GM12864 (cell line): ENCODE measurements around the gene WDR7.

ENCODE experiments used
- DNase-seq: peaks from one replicate; pipeline ENCODE4 v3.0.0-alpha.2; 2011; ENCODE audit warnings: low read depth
- H3K4me3 ChIP-seq: 2 replicates; pipeline ENCODE4 v1.5.1; 2011; ENCODE audit warnings: mild to moderate bottlenecking, low read depth, low read length, control low read depth
- TF ChIP-seq, protein P1 (sequence below): IDR thresholded peaks from 2 replicates; pipeline ENCODE4 v1.5.1; 2011; ENCODE audit warnings: low read depth, mild to moderate bottlenecking, moderate library complexity, low read length, control low read depth, inconsistent platforms; ENCODE audit errors: missing control alignments

The WDR7 gene

GRCh38 chr18:56812674-56813073, 161.5 kb downstream of the WDR7 start:
- TF ChIP-seq, protein P1, sequence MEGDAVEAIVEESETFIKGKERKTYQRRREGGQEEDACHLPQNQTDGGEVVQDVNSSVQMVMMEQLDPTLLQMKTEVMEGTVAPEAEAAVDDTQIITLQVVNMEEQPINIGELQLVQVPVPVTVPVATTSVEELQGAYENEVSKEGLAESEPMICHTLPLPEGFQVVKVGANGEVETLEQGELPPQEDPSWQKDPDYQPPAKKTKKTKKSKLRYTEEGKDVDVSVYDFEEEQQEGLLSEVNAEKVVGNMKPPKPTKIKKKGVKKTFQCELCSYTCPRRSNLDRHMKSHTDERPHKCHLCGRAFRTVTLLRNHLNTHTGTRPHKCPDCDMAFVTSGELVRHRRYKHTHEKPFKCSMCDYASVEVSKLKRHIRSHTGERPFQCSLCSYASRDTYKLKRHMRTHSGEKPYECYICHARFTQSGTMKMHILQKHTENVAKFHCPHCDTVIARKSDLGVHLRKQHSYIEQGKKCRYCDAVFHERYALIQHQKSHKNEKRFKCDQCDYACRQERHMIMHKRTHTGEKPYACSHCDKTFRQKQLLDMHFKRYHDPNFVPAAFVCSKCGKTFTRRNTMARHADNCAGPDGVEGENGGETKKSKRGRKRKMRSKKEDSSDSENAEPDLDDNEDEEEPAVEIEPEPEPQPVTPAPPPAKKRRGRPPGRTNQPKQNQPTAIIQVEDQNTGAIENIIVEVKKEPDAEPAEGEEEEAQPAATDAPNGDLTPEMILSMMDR: no peak

DNA sequence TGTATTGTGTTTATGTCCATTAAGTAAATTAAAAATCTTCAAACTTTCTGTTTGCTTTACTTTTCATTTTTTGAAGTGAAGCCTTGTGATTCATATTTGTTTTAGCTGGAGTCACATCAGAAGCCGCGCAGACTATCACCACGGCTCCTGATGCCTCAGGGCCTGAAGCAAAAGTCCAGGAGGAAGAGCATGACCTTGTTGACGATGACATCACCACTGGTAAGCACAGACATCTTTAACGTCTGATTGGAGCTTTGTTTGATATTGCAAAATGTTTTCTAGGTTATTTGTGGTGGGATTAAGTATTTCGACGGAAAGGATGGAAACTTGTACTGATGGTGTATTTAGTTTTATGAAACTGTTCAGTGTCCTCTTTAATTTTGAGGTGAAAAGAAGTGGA, 164.8 kb downstream of the WDR7 start:
- no peak for DNase-seq
- TF ChIP-seq, protein P1: no peak
- no peak overlapping the region for H3K4me3 ChIP-seq

More at GRCh38 chr18:56812674-56813073, 161.5 kb downstream of the WDR7 start:
- DNase-seq: no peak
- H3K4me3 ChIP-seq: no peak overlapping the region

DNA sequence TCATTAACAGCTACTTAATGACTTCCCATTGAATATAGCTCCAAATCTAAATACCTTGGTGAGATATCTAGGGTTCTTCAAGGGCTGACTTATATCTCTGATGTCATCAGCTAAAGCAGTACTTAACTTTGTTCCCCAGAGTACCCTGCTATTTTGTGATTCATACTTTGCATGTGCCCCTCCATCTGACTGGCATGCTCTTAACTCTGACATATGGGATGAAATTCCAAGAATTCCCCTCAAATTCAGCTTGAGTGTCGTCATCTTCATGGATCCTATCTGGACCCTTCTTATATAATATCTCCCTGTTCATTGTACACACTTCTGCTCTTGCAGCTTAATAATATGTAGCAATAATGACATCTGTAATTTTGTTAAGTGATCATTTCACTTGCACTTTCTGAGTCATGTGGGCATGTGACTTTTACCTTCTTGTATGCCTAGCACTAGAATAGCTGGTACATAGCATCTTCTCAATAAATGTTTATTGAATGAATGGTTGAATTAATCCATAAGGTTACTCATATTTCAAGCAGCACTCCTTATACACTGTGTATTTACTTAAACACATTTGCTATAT, 172.9 kb downstream of the WDR7 start:
- TF ChIP-seq, protein P1: no peak
- no peak overlapping the region for H3K4me3 ChIP-seq
- no peak for DNase-seq

DNA sequence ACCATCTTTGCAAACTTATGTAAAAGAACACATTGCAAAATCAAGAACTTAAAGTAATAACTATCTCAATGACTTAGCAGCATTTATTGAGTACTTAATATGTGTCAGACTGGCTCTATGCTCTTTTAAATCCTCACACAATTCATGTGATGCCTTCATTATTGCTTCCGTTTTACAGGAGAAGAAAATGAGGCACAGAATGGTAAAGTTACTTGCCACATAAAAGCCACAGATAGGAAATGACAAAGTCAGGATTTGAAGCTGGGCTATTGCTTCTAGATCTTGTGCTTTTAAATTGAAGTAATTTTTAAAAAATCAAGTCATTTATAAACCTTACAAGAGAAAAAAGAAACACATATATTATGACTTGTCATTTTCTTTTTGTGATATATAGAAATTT, 174.2 kb downstream of the WDR7 start:
- no peak for DNase-seq
- TF ChIP-seq, protein P1: no peak
- no peak overlapping the region for H3K4me3 ChIP-seq

GRCh38 chr18:56825878-56826277, 174.7 kb downstream of the WDR7 start:
- no peak for DNase-seq
- TF ChIP-seq, protein P1: no peak
- no peak overlapping the region for H3K4me3 ChIP-seq

- no peak for DNase-seq
- TF ChIP-seq, protein P1: no peak
- no peak overlapping the region for H3K4me3 ChIP-seq
Observed at GRCh38 chr18:56831988-56832387, 180.8 kb downstream of the WDR7 start.

DNA sequence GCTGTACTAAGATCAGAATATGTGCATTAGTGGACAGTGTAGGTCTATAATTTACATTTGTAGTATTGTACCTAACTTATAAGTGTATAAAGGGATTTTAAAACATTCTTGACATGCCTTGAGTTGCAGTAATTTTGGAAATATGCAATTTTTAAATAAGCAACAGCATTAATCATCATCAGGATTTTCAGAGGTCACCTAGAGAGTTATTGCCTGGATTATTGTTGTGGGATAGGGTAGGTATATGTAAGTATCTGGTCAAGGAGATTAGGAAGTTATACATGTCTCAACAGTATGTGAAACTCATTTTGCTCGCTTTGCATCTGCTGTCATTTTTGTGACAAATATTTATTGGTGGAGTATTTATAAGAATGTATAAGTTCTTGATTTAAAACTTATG, 184.2 kb downstream of the WDR7 start:
- TF ChIP-seq, protein P1: no peak
- H3K4me3 ChIP-seq: no peak overlapping the region
- DNase-seq: no peak
